CD4-positive, alpha-beta T cell (primary cell): ENCODE data around the gene GBGT1. TPM values are rescaled to one million over a fixed set of nuclear protein-coding genes. Genes with fewer than 3 reads are reported as not detected.

ENCODE experiments used
- ATAC-seq: fragments of 200-7000 bp; cut with Tn5 transposase; one replicate; pipeline ENCODE4 v1.10.0; 2022; ENCODE audit warnings: mild to moderate bottlenecking; ENCODE audit not compliant: poor library complexity
- CTCF ChIA-PET: fragments of 350-600 bp; sonication (Branson Sonifier 250); formaldehyde crosslinking; loops from one replicate; lab custom pipeline; 2021; ENCODE audit warnings: antibody characterized with exemption, inconsistent platforms; lab: Charles Lee
- POLR2A ChIA-PET: fragments of 350-600 bp; sonication (Branson Sonifier 250); formaldehyde crosslinking; loops from one replicate; lab custom pipeline; 2021; ENCODE audit warnings: antibody characterized with exemption, inconsistent platforms; lab: Charles Lee
- DNase-seq, 14 experiments: peaks; one replicate each; pipeline ENCODE4 v3.0.0-alpha.2; 2013 to 2020; ENCODE audit warnings: mixed read lengths in 2 of 14
- H3K27ac ChIP-seq, 2 donors: one replicate each; pipeline versions ENCODE4 v1.5.1 to v1.7.0; 2013; ENCODE audit warnings: low read length in 2 of 2, low read depth in 1 of 2, mild to moderate bottlenecking in 1 of 2
- H3K27me3 ChIP-seq, 2 experiments: 1 replicate in 1 of 2; 2 replicates in 1 of 2; pipeline versions ENCODE4 v1.6.1 to v1.7.0; 2013; ENCODE audit warnings: low read length in 2 of 2, control low read depth in 1 of 2, mild to moderate bottlenecking in 1 of 2, moderate library complexity in 1 of 2; ENCODE audit not compliant: insufficient read depth in 2 of 2, control insufficient read depth in 1 of 2
- H3K36me3 ChIP-seq: one replicate; pipeline ENCODE4 v1.6.1; 2013; ENCODE audit warnings: low read length, control low read depth; ENCODE audit not compliant: insufficient read depth
- H3K4me1 ChIP-seq: one replicate; pipeline ENCODE4 v1.6.1; 2013; ENCODE audit warnings: low read length, control low read depth; ENCODE audit not compliant: insufficient read depth
- H3K4me3 ChIP-seq: one replicate; pipeline ENCODE4 v1.5.1; 2013; ENCODE audit warnings: mild to moderate bottlenecking, low read length, moderate library complexity
- H3K9me3 ChIP-seq, 2 experiments: 1 replicate in 1 of 2; 2 replicates in 1 of 2; pipeline versions ENCODE4 v1.6.1 to v1.7.0; 2013; ENCODE audit warnings: low read length in 2 of 2, mild to moderate bottlenecking in 2 of 2, control low read depth in 1 of 2, moderate library complexity in 1 of 2; ENCODE audit not compliant: control insufficient read depth in 1 of 2, insufficient read depth in 1 of 2
- H3K27ac Mint-ChIP-seq: one replicate; pipeline ENCODE4 v1.8.0; 2020; ENCODE audit warnings: mixed read lengths
- H3K27me3 Mint-ChIP-seq: one replicate; pipeline ENCODE4 v1.8.0; 2021; ENCODE audit warnings: mixed read lengths
- H3K36me3 Mint-ChIP-seq: one replicate; pipeline ENCODE4 v1.8.0; 2021; ENCODE audit warnings: low read depth, mixed read lengths
- H3K4me1 Mint-ChIP-seq: one replicate; pipeline ENCODE4 v1.8.0; 2021; ENCODE audit warnings: low read depth, mixed read lengths
- H3K4me3 Mint-ChIP-seq: one replicate; pipeline ENCODE4 v1.8.0; 2020; ENCODE audit warnings: mild to moderate bottlenecking, mixed read lengths
- H3K9me3 Mint-ChIP-seq: one replicate; pipeline ENCODE4 v1.8.0; 2020; ENCODE audit warnings: mixed read lengths
- intact Hi-C, 2 experiments: fragments of 100-400 bp; cut with DNase I in 1 of 2; cut with micrococcal nuclease in 1 of 2; formaldehyde crosslinking; loops; one replicate each; pipeline versions ENCODE4 v1.15.1 to v1.9.0; 2023 to 2025; cut with DNase I, micrococcal nuclease
- total RNA-seq, 174 experiments: library from RNA in 2 of 174; stranded (reverse) in 2 of 174; gene quantifications; one replicate each; pipeline ENCODE4 v1.2.3 and lab custom pipeline; 2021 to 2026
- TF ChIP-seq, protein P1 (sequence below): fragments of 200-600 bp; IDR thresholded peaks from one replicate; pipeline ENCODE4 v1.8.0; 2022; ENCODE audit warnings: antibody characterized with exemption, mild to moderate bottlenecking

Gene GBGT1
- total RNA-seq, 2 experiments from 2014 or later = 1.3 to 1.8 TPM

DNA sequence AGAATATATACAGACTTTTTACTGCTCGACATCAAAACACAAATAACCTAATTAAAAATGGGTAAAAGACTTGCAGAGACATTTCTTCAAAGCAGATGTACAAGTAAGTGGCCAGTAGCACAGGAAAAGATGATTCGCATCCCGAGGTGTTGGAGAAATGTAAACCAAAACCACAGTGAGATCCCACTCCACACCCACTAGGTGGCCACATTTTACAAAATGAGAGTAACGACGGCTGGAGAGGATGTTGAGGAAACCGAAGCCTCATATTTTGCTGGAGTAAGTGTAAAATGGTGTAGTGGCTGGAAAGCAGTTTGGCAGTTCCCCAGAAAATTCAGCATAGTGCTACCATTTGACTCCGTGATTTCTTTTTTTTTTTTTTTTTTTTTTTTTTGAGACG is 21.3 kb upstream of the GBGT1 start:
- intact Hi-C loops = loop anchor here in 1 of 2 experiments (5.0 kb wide), 1 partner anchor 152 kb away; the partner anchor contains the start of gene SURF6
- Histone ChIP-seq H3K4me1 (peaks cover 12% of the 10 kb centered on the region), H3K9me3 (peaks cover 0 to 6% of the 10 kb centered on the region in 2 experiments), H3K27me3 (peaks cover 8 to 14% of the 10 kb centered on the region in 2 experiments), H3K36me3 (no peaks in the 10 kb centered on the region), H3K27ac (no peak overlapping the region), H3K4me3 (no peak overlapping the region)
- TF ChIP-seq, protein P1, sequence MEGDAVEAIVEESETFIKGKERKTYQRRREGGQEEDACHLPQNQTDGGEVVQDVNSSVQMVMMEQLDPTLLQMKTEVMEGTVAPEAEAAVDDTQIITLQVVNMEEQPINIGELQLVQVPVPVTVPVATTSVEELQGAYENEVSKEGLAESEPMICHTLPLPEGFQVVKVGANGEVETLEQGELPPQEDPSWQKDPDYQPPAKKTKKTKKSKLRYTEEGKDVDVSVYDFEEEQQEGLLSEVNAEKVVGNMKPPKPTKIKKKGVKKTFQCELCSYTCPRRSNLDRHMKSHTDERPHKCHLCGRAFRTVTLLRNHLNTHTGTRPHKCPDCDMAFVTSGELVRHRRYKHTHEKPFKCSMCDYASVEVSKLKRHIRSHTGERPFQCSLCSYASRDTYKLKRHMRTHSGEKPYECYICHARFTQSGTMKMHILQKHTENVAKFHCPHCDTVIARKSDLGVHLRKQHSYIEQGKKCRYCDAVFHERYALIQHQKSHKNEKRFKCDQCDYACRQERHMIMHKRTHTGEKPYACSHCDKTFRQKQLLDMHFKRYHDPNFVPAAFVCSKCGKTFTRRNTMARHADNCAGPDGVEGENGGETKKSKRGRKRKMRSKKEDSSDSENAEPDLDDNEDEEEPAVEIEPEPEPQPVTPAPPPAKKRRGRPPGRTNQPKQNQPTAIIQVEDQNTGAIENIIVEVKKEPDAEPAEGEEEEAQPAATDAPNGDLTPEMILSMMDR = peak; percentile 55
- ATAC-seq (peak; percentile 58), DNase-seq (peak in 7 of 14 experiments; percentile 16 to 70 (median 42))
- Mint-ChIP-seq H3K4me3 (peak overlapping the region; percentile 12), H3K9me3 (no peaks in the 10 kb centered on the region), H3K27ac (no peak overlapping the region), H3K27me3 (peaks cover 31% of the 10 kb centered on the region), H3K36me3 (no peaks in the 10 kb centered on the region), H3K4me1 (peaks cover 19% of the 10 kb centered on the region)
- CTCF ChIA-PET = interaction anchor here (0.6 to 2.1 kb wide), 5 partner anchors 11 to 1534 kb away, joined by 3 to 7 read pairs (median 5); no protein-coding TSS in a partner anchor
- POLR2A ChIA-PET = no interaction called here

DNA sequence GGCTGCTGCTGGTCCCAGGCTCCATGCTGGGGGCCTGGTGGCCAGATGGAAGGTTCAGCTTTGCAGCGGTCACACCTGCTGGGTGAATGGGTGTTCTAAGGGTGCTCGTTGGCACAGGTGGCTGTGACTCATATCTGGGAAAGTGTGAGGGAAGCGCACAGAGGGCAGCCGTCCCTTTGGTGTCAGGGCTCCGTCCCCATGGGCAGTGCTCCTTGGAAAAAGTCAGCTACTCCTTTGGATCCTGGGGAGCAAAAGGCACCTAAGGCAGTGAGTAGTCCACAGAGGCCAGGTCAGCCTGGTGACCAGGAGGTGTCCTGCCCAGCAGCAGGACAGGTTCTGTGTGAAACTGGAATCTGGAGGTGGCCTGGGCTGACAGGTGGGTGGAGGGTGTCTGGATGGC is 18.4 kb upstream of the GBGT1 start:
- H3K27me3 ChIP-seq = peaks cover 8 to 14% of the 10 kb centered on the region in 2 experiments
- peaks cover 12% of the 10 kb centered on the region for H3K4me1 ChIP-seq
- H3K4me3 Mint-ChIP-seq = no peak overlapping the region
- intact Hi-C loops = no loop called here
- H3K27ac ChIP-seq = no peak overlapping the region
- H3K27me3 Mint-ChIP-seq = peaks cover 29% of the 10 kb centered on the region
- peaks cover 19% of the 10 kb centered on the region for H3K4me1 Mint-ChIP-seq
- H3K36me3 ChIP-seq = no peaks in the 10 kb centered on the region
- DNase-seq (no peak), ATAC-seq (no peak)
- POLR2A ChIA-PET = no interaction called here
- TF ChIP-seq, protein P1 = no peak
- no peak overlapping the region for H3K4me3 ChIP-seq
- H3K36me3 Mint-ChIP-seq = no peaks in the 10 kb centered on the region
- CTCF ChIA-PET = no interaction called here
- H3K9me3 ChIP-seq = no peaks in the 10 kb centered on the region
- H3K27ac Mint-ChIP-seq = no peak overlapping the region
- H3K9me3 Mint-ChIP-seq = no peaks in the 10 kb centered on the region

DNA sequence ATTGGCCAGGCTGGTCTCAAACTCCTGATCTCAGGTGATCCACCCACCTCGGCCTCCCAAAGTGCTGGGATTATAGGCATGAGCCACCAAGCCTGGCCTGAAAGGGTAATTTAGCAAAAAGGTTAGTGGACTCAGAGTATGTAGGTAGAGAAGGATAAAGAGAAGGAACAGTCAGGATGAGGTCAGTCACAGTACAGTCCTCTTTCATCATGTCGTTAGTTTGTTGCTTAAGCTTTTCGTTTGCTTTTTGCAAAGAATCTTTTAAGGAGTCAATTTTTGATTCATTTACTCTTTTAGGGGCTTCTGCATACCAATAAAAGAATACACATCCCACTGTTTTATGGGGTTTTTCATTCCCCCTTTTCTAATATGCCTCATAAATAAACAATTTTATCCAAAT is 17.8 kb upstream of the GBGT1 start:
- ChIA-PET CTCF (no interaction called here), POLR2A (no interaction called here)
- TF ChIP-seq, protein P1 = no peak
- peaks cover 8 to 14% of the 10 kb centered on the region in 2 experiments for H3K27me3 ChIP-seq
- no peaks in the 10 kb centered on the region for H3K9me3 ChIP-seq
- Mint-ChIP-seq H3K27me3 (peaks cover 29% of the 10 kb centered on the region), H3K9me3 (no peaks in the 10 kb centered on the region), H3K36me3 (no peaks in the 10 kb centered on the region), H3K4me1 (peaks cover 19% of the 10 kb centered on the region), H3K4me3 (no peak overlapping the region), H3K27ac (no peak overlapping the region)
- intact Hi-C loops = no loop called here
- no peak for DNase-seq
- peaks cover 12% of the 10 kb centered on the region for H3K4me1 ChIP-seq
- no peak overlapping the region for H3K27ac ChIP-seq
- no peaks in the 10 kb centered on the region for H3K36me3 ChIP-seq
- H3K4me3 ChIP-seq = no peak overlapping the region
- no peak for ATAC-seq
